GM21390 (cell line): Measurements from ENCODE around the gene TBCB.
"Not testable (repeated sequence)": the region's sequence is repeated elsewhere in the genome, so short reads cannot be mapped to it uniquely, and the experiment has no call there.

Experiments used
- ATAC-seq: cut with Tn5 transposase; IDR thresholded peaks from one replicate; pipeline ENCODE4 v1.9.1; 2021; ENCODE audit not compliant: unreplicated experiment

Gene TBCB

GRCh38 chr19:36134867-36135266, 19.6 kb downstream of the TBCB start:
- not testable (repeated sequence) for ATAC-seq

- no peak for ATAC-seq
Measured at GRCh38 chr19:36136964-36137686, 21.9 kb downstream of the TBCB start.

- no peak for ATAC-seq
Measured at GRCh38 chr19:36139120-36139472, 23.8 kb downstream of the TBCB start.

GRCh38 chr19:36139473-36140303, 24.4 kb downstream of the TBCB start, which contains the start of gene CAPNS1:
TSS of gene CAPNS1 (plus strand) at chr19:36140066. CDS start at chr19:36141012, 946 bp downstream.
- ATAC-seq: peak; percentile 77

GRCh38 chr19:36140304-36141038, 25.2 kb downstream of the TBCB start:
- peak; percentile 10 for ATAC-seq

- no peak for ATAC-seq
Measured at GRCh38 chr19:36141039-36141927, 26.0 kb downstream of the TBCB start.

- ATAC-seq: no peak
Measured at GRCh38 chr19:36142046-36142445, 26.8 kb downstream of the TBCB start.

- no peak for ATAC-seq
Measured at GRCh38 chr19:36142496-36142895, 27.2 kb downstream of the TBCB start.

GRCh38 chr19:36144624-36145023, 29.4 kb downstream of the TBCB start:
- ATAC-seq: no peak

- no peak for ATAC-seq
Measured at GRCh38 chr19:36149673-36150406, 34.6 kb downstream of the TBCB start.

- no peak for ATAC-seq
Measured at GRCh38 chr19:36150586-36150985, 35.3 kb downstream of the TBCB start.

- ATAC-seq: no peak
Measured at GRCh38 chr19:36151144-36152018, 36.1 kb downstream of the TBCB start.

- ATAC-seq: no peak
Measured at GRCh38 chr19:36152019-36152351, 36.7 kb downstream of the TBCB start.

GRCh38 chr19:36152352-36153091, 37.3 kb downstream of the TBCB start, which contains the start of gene COX7A1:
TSS of gene COX7A1 (minus strand) at chr19:36152447. CDS start at chr19:36152407, 40 bp downstream.
- ATAC-seq: no peak

GRCh38 chr19:36153126-36153525, 37.9 kb downstream of the TBCB start:
- no peak for ATAC-seq

GRCh38 chr19:36160821-36161596, 45.7 kb downstream of the TBCB start:
- no peak for ATAC-seq

- ATAC-seq: no peak
Measured at GRCh38 chr19:36163813-36164212, 48.5 kb downstream of the TBCB start.
